ENCODE measurements around the gene PRPF40B.

PRPF40B gene

GRCh38 chr12:49635036-49635435 is 11.7 kb downstream of the PRPF40B start:
- Histone ChIP-seq H3K9ac (ENCODE audit: low read length) (no peak overlapping the region), H3K27me3 (ENCODE audit: low read length) (no peaks in the 10 kb centered on the region), H3F3A (ENCODE audit: insufficient read depth) (no peaks in the 10 kb centered on the region), H2AFZ (ENCODE audit: low read depth, low read length, severe bottlenecking) (no peak overlapping the region), H3K9me2 (replicated peaks; ENCODE audit: insufficient read depth, low read length) (no peaks in the 10 kb centered on the region), H3K4me3 (ENCODE audit: insufficient read depth, low read length, poor library complexity, severe bottlenecking) (no peak overlapping the region), H3K36me3 (ENCODE audit: low read length) (no peaks in the 10 kb centered on the region), H3K27ac (ENCODE audit: low read depth, low read length) (no peak overlapping the region), H3K79me2 (ENCODE audit: insufficient read depth, low read length) (no peaks in the 10 kb centered on the region), H4K20me1 (ENCODE audit: low read depth, low read length) (no peaks in the 10 kb centered on the region), H3K4me2 (ENCODE audit: low read depth, low read length, poor library complexity, severe bottlenecking) (no peak overlapping the region), H3K9me3 (ENCODE audit: insufficient read depth, low read length) (no peaks in the 10 kb centered on the region)
- TF ChIP-seq CTCF (IDR thresholded peaks at IDR 0.05; ENCODE audit: insufficient read depth, low read length, poor library complexity, severe bottlenecking) (no peak), EZH2phosphoT487 (conservative IDR thresholded peaks at IDR 0.05; ENCODE audit: low read length) (no peak)

DNA sequence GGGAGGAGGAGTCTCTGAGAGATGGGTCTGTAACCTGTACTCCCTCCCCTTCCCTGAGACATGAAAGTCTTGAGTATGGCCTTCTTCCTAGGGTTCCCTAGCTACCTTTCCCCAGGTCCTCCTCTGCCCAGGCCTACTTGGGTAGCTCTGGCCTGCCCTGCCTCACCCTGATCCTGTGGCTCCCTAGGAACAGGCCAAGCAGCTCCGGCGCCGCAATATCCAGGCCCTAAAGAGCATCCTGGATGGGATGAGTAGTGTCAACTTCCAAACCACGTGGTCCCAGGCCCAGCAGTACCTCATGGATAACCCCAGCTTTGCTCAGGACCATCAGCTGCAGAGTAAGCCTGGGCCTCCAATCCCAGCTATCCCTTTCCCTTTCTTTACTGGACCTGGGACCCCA is 12.3 kb downstream of the PRPF40B start:
- no peaks in the 10 kb centered on the region for H3F3A ChIP-seq (ENCODE audit: insufficient read depth)
- no peaks in the 10 kb centered on the region for H4K20me1 ChIP-seq (ENCODE audit: low read depth, low read length)
- no peak overlapping the region for H3K4me3 ChIP-seq (ENCODE audit: insufficient read depth, low read length, poor library complexity, severe bottlenecking)
- H3K9me3 ChIP-seq (ENCODE audit: insufficient read depth, low read length), result no peaks in the 10 kb centered on the region
- H3K27me3 ChIP-seq (ENCODE audit: low read length), result no peaks in the 10 kb centered on the region
- TF ChIP-seq CTCF (IDR thresholded peaks at IDR 0.05; ENCODE audit: insufficient read depth, low read length, poor library complexity, severe bottlenecking), result no peak
- no peak for TF ChIP-seq EZH2phosphoT487 (conservative IDR thresholded peaks at IDR 0.05; ENCODE audit: low read length)
- H2AFZ ChIP-seq (ENCODE audit: low read depth, low read length, severe bottlenecking), result no peak overlapping the region
- H3K9me2 ChIP-seq (replicated peaks; ENCODE audit: insufficient read depth, low read length), result no peaks in the 10 kb centered on the region
- no peak overlapping the region for H3K9ac ChIP-seq (ENCODE audit: low read length)
- H3K27ac ChIP-seq (ENCODE audit: low read depth, low read length), result no peak overlapping the region
- H3K36me3 ChIP-seq (ENCODE audit: low read length), result no peaks in the 10 kb centered on the region
- no peak overlapping the region for H3K4me2 ChIP-seq (ENCODE audit: low read depth, low read length, poor library complexity, severe bottlenecking)
- no peaks in the 10 kb centered on the region for H3K79me2 ChIP-seq (ENCODE audit: insufficient read depth, low read length)

- Histone ChIP-seq H3K36me3 (ENCODE audit: low read length) (no peaks in the 10 kb centered on the region), H3K79me2 (ENCODE audit: insufficient read depth, low read length) (no peaks in the 10 kb centered on the region), H3K9ac (ENCODE audit: low read length) (no peak overlapping the region), H3K9me3 (ENCODE audit: insufficient read depth, low read length) (no peaks in the 10 kb centered on the region), H3K27me3 (ENCODE audit: low read length) (no peaks in the 10 kb centered on the region), H3K4me2 (ENCODE audit: low read depth, low read length, poor library complexity, severe bottlenecking) (no peak overlapping the region), H3K9me2 (replicated peaks; ENCODE audit: insufficient read depth, low read length) (no peaks in the 10 kb centered on the region), H3F3A (ENCODE audit: insufficient read depth) (no peaks in the 10 kb centered on the region), H4K20me1 (ENCODE audit: low read depth, low read length) (no peaks in the 10 kb centered on the region), H2AFZ (ENCODE audit: low read depth, low read length, severe bottlenecking) (no peak overlapping the region), H3K27ac (ENCODE audit: low read depth, low read length) (no peak overlapping the region), H3K4me3 (ENCODE audit: insufficient read depth, low read length, poor library complexity, severe bottlenecking) (no peak overlapping the region)
- TF ChIP-seq CTCF (IDR thresholded peaks at IDR 0.05; ENCODE audit: insufficient read depth, low read length, poor library complexity, severe bottlenecking) (no peak), EZH2phosphoT487 (conservative IDR thresholded peaks at IDR 0.05; ENCODE audit: low read length) (no peak)
These were observed 13.2 kb downstream of the PRPF40B start for GRCh38 chr12:49636574-49636973.
